Lower leg skin (tissue), 3 donors: ENCODE results near the gene ADAMTSL1.

ENCODE experiments used
- CTCF ChIP-seq, 3 donors: fragments of 450-650 bp; IDR thresholded peaks; one replicate each; pipeline ENCODE4 v1.5.1; 2016; ENCODE audit warnings: antibody characterized with exemption in 3 of 3, mild to moderate bottlenecking in 3 of 3, moderate library complexity in 2 of 3
- POLR2A ChIP-seq, 2 donors: fragments of 450-650 bp; IDR thresholded peaks; one replicate each; pipeline ENCODE4 v1.6.1; 2016 to 2017; ENCODE audit warnings: antibody characterized with exemption in 2 of 2, mild to moderate bottlenecking in 1 of 2, moderate library complexity in 1 of 2

GRCh38 chr9:18881758-18882157 is 407.8 kb downstream of the ADAMTSL1 start:
- TF ChIP-seq CTCF (IDR thresholded peaks at IDR 0.05), result no peak
- TF ChIP-seq POLR2A (IDR thresholded peaks at IDR 0.05), result no peak
